Measurements from ENCODE around the gene MLF2. TPM values are rescaled to one million over a fixed set of nuclear protein-coding genes. Genes with fewer than 3 reads are reported as not detected.
A peak's percentile ranks its signal among the peaks of the same experiment; 100 is the strongest.

MLF2 gene
- total and polyA plus RNA-seq, 10 of the 15 experiments (the other 5 are each of a cell fraction or from before 2014, with no cell fraction given): 13.5 to 222 (median 130) TPM

GRCh38 chr12:6771091-6771495 is 18.2 kb upstream of the MLF2 start:
- ChIA-PET RAD21 (ENCODE audit: unreplicated experiment) (interaction anchor here (3.3 kb wide), 1 partner anchor 18 kb away, joined by 18 read pairs; the partner anchor contains the start of gene MLF2), SMC1A (ENCODE audit: uncharacterized antibody, unreplicated experiment) (interaction anchor here (3.6 kb wide), 1 partner anchor 17 kb away, joined by 20 read pairs; the partner anchor contains the start of gene MLF2), CTCF (interaction anchor here (1.0 to 12.7 kb wide), 4 partner anchors 9 to 15 kb away, joined by 3 to 221 read pairs (median 4); partner anchors contain the start of gene MLF2), POLR2A (interaction anchor here (1.2 to 1.9 kb wide), 2 partner anchors 18 to 48 kb away, joined by 3 to 16 read pairs; partner anchors contain the start of genes COPS7A and MLF2)
- no peak for DNase-seq (ENCODE audit: low read depth, low spot score)
- H2AFZ ChIP-seq (ENCODE audit: control insufficient read depth, low read depth, low read length): no peak overlapping the region
- no peak overlapping the region for H3K4me2 ChIP-seq (ENCODE audit: control insufficient read depth, insufficient read depth)
- H3K4me3 ChIP-seq: no peak overlapping the region
- no peaks in the 10 kb centered on the region for H4K20me1 ChIP-seq (ENCODE audit: control insufficient read depth, insufficient read depth)
- in situ Hi-C loops (cut with MboI): no loop called here
- H3K9me3 ChIP-seq (replicated peaks; ENCODE audit: control insufficient read depth, insufficient read depth, low read length): no peaks in the 10 kb centered on the region
- H3K27me3 ChIP-seq (replicated peaks in 1 of 2; ENCODE audit: control insufficient read depth in 2 of 2, insufficient read depth in 2 of 2, low read length in 1 of 2): no peaks in the 10 kb centered on the region
- H3K27ac ChIP-seq (ENCODE audit: control insufficient read depth, insufficient read depth): no peak overlapping the region
- ATAC-seq: no peak
- no TSS peak for BruUV-seq (replicated peaks)
- peaks cover 16% of the 10 kb centered on the region for H3K79me2 ChIP-seq (ENCODE audit: control insufficient read depth, insufficient read depth, low read length)
- peaks cover 46% of the 10 kb centered on the region for H3K4me1 ChIP-seq (ENCODE audit: control insufficient read depth, insufficient read depth, low read length)
- intact Hi-C loops (cut with micrococcal nuclease; ENCODE audit: unreplicated experiment): no loop called here
- no peak for FAIRE-seq
- H3K36me3 ChIP-seq (ENCODE audit: control insufficient read depth in 2 of 2, insufficient read depth in 2 of 2, low read length in 1 of 2): no peaks in the 10 kb centered on the region
- TF ChIP-seq SPI1 (IDR thresholded peaks at IDR 0.05; ENCODE audit: borderline replicate concordance, insufficient read depth, low read depth, low read length) (peak; percentile 69; the same call in 1 of the 2 replicates), PRDM15 (CRISPR knock-in tag; IDR thresholded peaks at IDR 0.05) (no peak)
- H3K9ac ChIP-seq (ENCODE audit: control insufficient read depth, insufficient read depth, low read length): no peak overlapping the region
- 62% methylated on average over 4 of the region's 4 CpGs for WGBS (ENCODE audit: insufficient coverage, insufficient replicate concordance, low lambda C conversion rate, missing lambda C conversion rate)

Measured in GM12878 (cell line).